GM19395 (cell line): ENCODE measurements around the gene VAMP8.
A peak's percentile ranks its signal among the peaks of the same experiment; 100 is the strongest.
"Not testable (repeated sequence)": the region's sequence is repeated elsewhere in the genome, so short reads cannot be mapped to it uniquely, and the experiment has no call there.

ENCODE experiments used
- ATAC-seq: cut with Tn5 transposase; IDR thresholded peaks from one replicate; pipeline ENCODE4 v1.9.1; 2021; ENCODE audit warnings: mild to moderate bottlenecking, moderate library complexity; ENCODE audit not compliant: unreplicated experiment

Gene VAMP8

GRCh38 chr2:85577386-85578242 lies at the start of gene VAMP8:
TSS of gene VAMP8 (plus strand) at chr2:85577586. CDS start at chr2:85577647, 61 bp downstream.
- peak; percentile 60 for ATAC-seq

GRCh38 chr2:85527787-85528186 lies 49.6 kb upstream of the VAMP8 start:
- no peak for ATAC-seq

GRCh38 chr2:85528355-85528754 lies 49.0 kb upstream of the VAMP8 start:
- no peak for ATAC-seq

- no peak for ATAC-seq
Measured at GRCh38 chr2:85529809-85530208, 47.6 kb upstream of the VAMP8 start.

- ATAC-seq = no peak
Measured at GRCh38 chr2:85531589-85531988, 45.8 kb upstream of the VAMP8 start.

- no peak for ATAC-seq
Measured at GRCh38 chr2:85534099-85534498, 43.3 kb upstream of the VAMP8 start.

GRCh38 chr2:85534881-85535280 lies 42.5 kb upstream of the VAMP8 start:
- no peak for ATAC-seq

- no peak for ATAC-seq
Measured at GRCh38 chr2:85536479-85536878, 40.9 kb upstream of the VAMP8 start.

GRCh38 chr2:85537600-85538506 lies 39.5 kb upstream of the VAMP8 start:
- no peak for ATAC-seq

GRCh38 chr2:85538507-85539360 lies 38.7 kb upstream of the VAMP8 start, which contains the start of gene MAT2A:
TSS of gene MAT2A (plus strand) at chr2:85539168. CDS start at chr2:85539288, 120 bp downstream.
- peak; percentile 75 for ATAC-seq

- ATAC-seq = peak; percentile 31
Measured at GRCh38 chr2:85539361-85540132, 37.8 kb upstream of the VAMP8 start.

- no peak for ATAC-seq
Measured at GRCh38 chr2:85540133-85540648, 37.2 kb upstream of the VAMP8 start.

GRCh38 chr2:85541262-85541661 lies 36.1 kb upstream of the VAMP8 start:
- ATAC-seq = no peak

GRCh38 chr2:85541753-85542457 lies 35.5 kb upstream of the VAMP8 start:
- ATAC-seq = no peak

- ATAC-seq = no peak
Measured at GRCh38 chr2:85542777-85543176, 34.6 kb upstream of the VAMP8 start.

GRCh38 chr2:85544254-85544691 lies 33.1 kb upstream of the VAMP8 start:
- not testable (repeated sequence) for ATAC-seq

- not testable (repeated sequence) for ATAC-seq
Measured at GRCh38 chr2:85544915-85545779, 32.2 kb upstream of the VAMP8 start.

- no peak for ATAC-seq
Measured at GRCh38 chr2:85545780-85546240, 31.6 kb upstream of the VAMP8 start.
